Bone marrow (tissue), 2 donors: ENCODE data around the gene TMED8.
"Not testable (repeated sequence)": the region's sequence is repeated elsewhere in the genome, so short reads cannot be mapped to it uniquely, and the experiment has no call there.

ENCODE experiments used
- DNase-seq, 2 donors: peaks; one replicate each; lab custom pipeline; 2025; lab: John Stamatoyannopoulos, UW

TMED8 gene

GRCh38 chr14:77322250-77322902 lies 54.5 kb downstream of the TMED8 start:
- DNase-seq, result no peak

- DNase-seq, result peak; percentile 77 to 86
These were observed 56.5 kb downstream of the TMED8 start, which contains the start of gene POMT2 for GRCh38 chr14:77320238-77320935. Gene POMT2 (minus strand): TSS chr14:77320883. CDS start chr14:77320681, 202 bp downstream.

GRCh38 chr14:77319422-77319821 lies 57.5 kb downstream of the TMED8 start:
- DNase-seq, result no peak

- not testable (repeated sequence) for DNase-seq
These were observed 58.1 kb downstream of the TMED8 start for GRCh38 chr14:77318756-77319155.

GRCh38 chr14:77318006-77318553 lies 58.8 kb downstream of the TMED8 start:
- DNase-seq, result no peak

GRCh38 chr14:77316872-77317301 lies 60.0 kb downstream of the TMED8 start:
- DNase-seq, result no peak

- no peak for DNase-seq
These were observed 60.7 kb downstream of the TMED8 start for GRCh38 chr14:77316195-77316505.

- DNase-seq, result no peak
These were observed 62.1 kb downstream of the TMED8 start for GRCh38 chr14:77314539-77315457.

GRCh38 chr14:77314043-77314442 lies 62.9 kb downstream of the TMED8 start:
- DNase-seq, result no peak

- DNase-seq, result no peak
These were observed 63.5 kb downstream of the TMED8 start for GRCh38 chr14:77313371-77313770.

- DNase-seq, result no peak
These were observed 65.7 kb downstream of the TMED8 start for GRCh38 chr14:77311217-77311616.

- DNase-seq, result no peak
These were observed 66.9 kb downstream of the TMED8 start for GRCh38 chr14:77310026-77310425.

GRCh38 chr14:77309131-77309530 lies 67.8 kb downstream of the TMED8 start:
- peak in 1 of 2 donors; percentile 42 for DNase-seq

- no peak for DNase-seq
These were observed 69.9 kb downstream of the TMED8 start for GRCh38 chr14:77306851-77307496.

- no peak for DNase-seq
These were observed 70.5 kb downstream of the TMED8 start for GRCh38 chr14:77306416-77306815.

GRCh38 chr14:77305696-77306095 lies 71.2 kb downstream of the TMED8 start:
- DNase-seq, result no peak

- DNase-seq, result peak in 1 of 2 donors; percentile 37
These were observed 73.3 kb downstream of the TMED8 start for GRCh38 chr14:77303417-77304156.

GRCh38 chr14:77302926-77303325 lies 74.0 kb downstream of the TMED8 start:
- DNase-seq, result peak in 1 of 2 donors; percentile 11

GRCh38 chr14:77301103-77301502 lies 75.8 kb downstream of the TMED8 start:
- peak; percentile 13 to 24 for DNase-seq

- no peak for DNase-seq
These were observed 77.1 kb downstream of the TMED8 start for GRCh38 chr14:77299771-77300170.

- DNase-seq, result no peak
These were observed 80.0 kb downstream of the TMED8 start for GRCh38 chr14:77296906-77297305.
